HCT116 (cell line): ENCODE data around the gene KRT6A. TPM values are rescaled to one million over a fixed set of nuclear protein-coding genes. Genes with fewer than 3 reads are reported as not detected.

Source experiments
- ATAC-seq: fragments of 200-7000 bp; cut with Tn5 transposase; 2 replicates; pipeline ENCODE4 v1.9.1; 2020; ENCODE audit warnings: mild to moderate bottlenecking, moderate library complexity
- BruUV-seq: library from RNA; stranded (reverse); fragments of 400-500 nt; replicated peaks from 2 replicates; lab custom pipeline; 2021; lab: Mats Ljungman, UMichigan
- CTCF ChIA-PET: fragments of 300-600 bp; sonication (Branson Sonifier 250); formaldehyde crosslinking; loops from one replicate; lab custom pipeline; 2021; ENCODE audit warnings: antibody characterized with exemption; lab: Charles Lee
- POLR2A ChIA-PET: fragments of 300-600, 350-600 bp; sonication (Branson Sonifier 250); formaldehyde crosslinking; loops from one replicate; lab custom pipeline; 2021; ENCODE audit warnings: antibody characterized with exemption; lab: Charles Lee
- RAD21 ChIA-PET, 2 experiments: fragments of 300-600 bp; sonication (Branson Sonifier 250); formaldehyde crosslinking; loops; one replicate each; lab custom pipeline; 2023; ENCODE audit warnings: low total read pairs in 2 of 2; ENCODE audit not compliant: uncharacterized antibody in 2 of 2, unreplicated experiment in 2 of 2, low non-redundant PET in 1 of 2; lab: Charles Lee
- DNase-seq: peaks from one replicate; pipeline ENCODE4 v3.0.0-alpha.2; 2010; ENCODE audit warnings: low read depth, low spot score
- H2AFZ ChIP-seq: fragments of 200-600 bp; shearing (Covaris generic), sonication (generic); 2 replicates; pipeline ENCODE4 v1.6.1; 2017; ENCODE audit warnings: low read depth, mixed run types, mixed read lengths, antibody characterized with exemption, low read length; ENCODE audit not compliant: poor library complexity, severe bottlenecking
- H3K27ac ChIP-seq: 2 replicates; pipeline ENCODE4 v1.5.1; 2012; ENCODE audit warnings: low read depth, low read length
- H3K27me3 ChIP-seq: fragments of 200-600 bp; sonication (generic); 2 replicates; pipeline ENCODE4 v1.6.1; 2016; ENCODE audit warnings: mixed run types, low read length, mixed read lengths; ENCODE audit not compliant: insufficient read depth
- H3K36me3 ChIP-seq, 2 experiments: fragments of 200-500 bp in 1 of 2; fragments of 200-600 bp in 1 of 2; sonication (Bioruptor generic) in 1 of 2; sonication (generic) in 1 of 2; 2 replicates each; pipeline versions ENCODE4 v1.5.1 to v1.6.1; 2014 to 2016; ENCODE audit warnings: low read length in 2 of 2, inconsistent platforms in 1 of 2, mixed read lengths in 1 of 2, mixed run types in 1 of 2; ENCODE audit not compliant: insufficient read depth in 2 of 2, control insufficient read depth in 1 of 2
- H3K4me1 ChIP-seq, 2 experiments: fragments of 200-600 bp in 1 of 2; sonication (generic) in 1 of 2; 2 replicates each; pipeline versions ENCODE4 v1.5.1 to v1.6.1; 2012 to 2017; ENCODE audit warnings: low read length in 2 of 2, inconsistent platforms in 1 of 2, mild to moderate bottlenecking in 1 of 2, mixed read lengths in 1 of 2, mixed run types in 1 of 2, moderate library complexity in 1 of 2; ENCODE audit not compliant: insufficient read depth in 2 of 2, control insufficient read depth in 1 of 2
- H3K4me2 ChIP-seq: fragments of 200-600 bp; sonication (generic); 2 replicates; pipeline ENCODE4 v1.6.1; 2017; ENCODE audit warnings: mixed run types, low read length, mixed read lengths
- H3K4me3 ChIP-seq, 2 experiments: fragments of 200-600 bp in 1 of 2; sonication (generic) in 1 of 2; replicated peaks in 1 of 2; 2 replicates each; pipeline ENCODE4 v1.5.1; 2011 to 2016; ENCODE audit warnings: low read length in 2 of 2, control low read depth in 1 of 2, low read depth in 1 of 2, mild to moderate bottlenecking in 1 of 2, mixed read lengths in 1 of 2, mixed run types in 1 of 2
- H3K79me2 ChIP-seq: fragments of 200-600 bp; sonication (generic); 2 replicates; pipeline ENCODE4 v1.6.1; 2017; ENCODE audit warnings: mild to moderate bottlenecking, mixed run types, low read length, moderate library complexity, mixed read lengths; ENCODE audit not compliant: insufficient read depth
- H3K9ac ChIP-seq: fragments of 200-600 bp; sonication (generic); 2 replicates; pipeline ENCODE4 v1.6.1; 2016; ENCODE audit warnings: low read length, mixed read lengths
- H3K9me2 ChIP-seq: fragments of 200-600 bp; sonication (generic), shearing (Covaris generic); 2 replicates; pipeline ENCODE4 v1.6.1; 2017; ENCODE audit warnings: mixed run types, mild to moderate bottlenecking, moderate library complexity; ENCODE audit not compliant: insufficient read depth
- H3K9me3 ChIP-seq, 2 experiments: fragments of 200-500 bp in 1 of 2; fragments of 200-600 bp in 1 of 2; sonication (Bioruptor generic) in 1 of 2; sonication (generic) in 1 of 2; 2 replicates each; pipeline ENCODE4 v1.6.1; 2014 to 2017; ENCODE audit warnings: low read length in 2 of 2, mixed read lengths in 2 of 2, inconsistent platforms in 1 of 2, low read depth in 1 of 2, mild to moderate bottlenecking in 1 of 2, mixed run types in 1 of 2, moderate library complexity in 1 of 2; ENCODE audit not compliant: control insufficient read depth in 1 of 2, insufficient read depth in 1 of 2
- H4K20me1 ChIP-seq: fragments of 200-600 bp; sonication (generic), shearing (Covaris generic); 2 replicates; pipeline ENCODE4 v1.6.1; 2017; ENCODE audit warnings: mixed run types, mild to moderate bottlenecking, moderate library complexity; ENCODE audit not compliant: insufficient read depth
- ATF3 ChIP-seq: IDR thresholded peaks from 2 replicates; pipeline ENCODE4 v1.6.1; 2012
- CBX3 ChIP-seq: IDR thresholded peaks from 2 replicates; pipeline ENCODE4 v1.6.1; 2012; ENCODE audit warnings: low read depth
- EGR1 ChIP-seq: IDR thresholded peaks from 2 replicates; pipeline ENCODE4 v1.6.1; 2012; ENCODE audit warnings: low read depth
- FOSL1 ChIP-seq: IDR thresholded peaks from 2 replicates; pipeline ENCODE4 v1.6.1; 2012; ENCODE audit warnings: low read depth
- JUND ChIP-seq: IDR thresholded peaks from 2 replicates; pipeline ENCODE4 v1.6.1; 2012
- RAD21 ChIP-seq: IDR thresholded peaks from 2 replicates; pipeline ENCODE4 v1.6.1; 2012; ENCODE audit warnings: low read depth, mild to moderate bottlenecking
- REST ChIP-seq: IDR thresholded peaks from 2 replicates; pipeline ENCODE4 v1.6.1; 2012; ENCODE audit warnings: low read depth
- SIN3A ChIP-seq: IDR thresholded peaks from 2 replicates; pipeline ENCODE4 v1.6.1; 2012; ENCODE audit warnings: low read depth
- SP1 ChIP-seq: IDR thresholded peaks from 2 replicates; pipeline ENCODE4 v1.6.1; 2012; ENCODE audit warnings: low read depth
- SRF ChIP-seq: IDR thresholded peaks from 2 replicates; pipeline ENCODE4 v1.6.1; 2012; ENCODE audit warnings: low read depth
- YY1 ChIP-seq: IDR thresholded peaks from 2 replicates; pipeline ENCODE4 v1.6.1; 2011; ENCODE audit warnings: low read length, low read depth, moderate library complexity, mild to moderate bottlenecking; ENCODE audit not compliant: insufficient replicate concordance; ENCODE audit errors: extremely low read depth
- ZBTB33 ChIP-seq: IDR thresholded peaks from 2 replicates; pipeline ENCODE4 v1.6.1; 2011; ENCODE audit warnings: mild to moderate bottlenecking, low read length, moderate library complexity; ENCODE audit not compliant: insufficient replicate concordance; ENCODE audit errors: extremely low read depth
- intact Hi-C: fragments of 100-400 bp; cut with micrococcal nuclease; formaldehyde crosslinking; loops from 2 replicates; pipeline ENCODE4 v1.10.0; 2022
- total RNA-seq: library from RNA; stranded (reverse); gene quantifications from one replicate; pipeline ENCODE4 v1.2.1, GENCODE V29; 2021; ENCODE audit not compliant: unreplicated experiment

Gene KRT6A
- total RNA-seq, 1 experiment from 2014 or later, result 0.66 TPM

- ChIA-PET POLR2A (no interaction called here), CTCF (no interaction called here), RAD21 (no interaction called here)
- H3K4me3 ChIP-seq, result no peak overlapping the region
- H3K4me2 ChIP-seq, result peak overlapping the region; percentile 34; the same call in 1 of the 2 replicates
- H3K9ac ChIP-seq, result 0 out of 2 replicates have a peak overlapping the region, but pooled peaks have one; percentile 0
- no peak overlapping the region for H2AFZ ChIP-seq
- H4K20me1 ChIP-seq, result no peaks in the 10 kb centered on the region
- no peaks in the 10 kb centered on the region for H3K9me2 ChIP-seq
- no peak overlapping the region for H3K27ac ChIP-seq
- ATAC-seq (peak; percentile 53), DNase-seq (peak; percentile 28)
- no peaks in the 10 kb centered on the region for H3K36me3 ChIP-seq
- TF ChIP-seq EGR1, result no peak
- TF ChIP-seq SRF, result no peak
- TF ChIP-seq JUND, result 0 out of 2 replicates have a peak, but pooled peaks have one; percentile 22
- no peak for TF ChIP-seq YY1
- TF ChIP-seq CBX3, result no peak
- TF ChIP-seq ATF3, result no peak
- no peaks in the 10 kb centered on the region for H3K27me3 ChIP-seq
- intact Hi-C loops, result no loop called here
- no TSS peak for BruUV-seq
- H3K79me2 ChIP-seq, result no peaks in the 10 kb centered on the region
- H3K4me1 ChIP-seq, result peaks cover 4 to 8% of the 10 kb centered on the region in 2 experiments
- no peaks in the 10 kb centered on the region for H3K9me3 ChIP-seq
These were observed 38.5 kb downstream of the KRT6A start for GRCh38 chr12:52454411-52455201.

- no peak within 1 kb of the TSS for H3K27ac ChIP-seq
- no peak for TF ChIP-seq CBX3
- no peak for TF ChIP-seq SIN3A
- TF ChIP-seq FOSL1, result no peak
- no peak for TF ChIP-seq RAD21
- TF ChIP-seq REST, result no peak
- no peak for TF ChIP-seq ZBTB33
- TF ChIP-seq SP1, result no peak
These were observed 41.0 kb downstream of the KRT6A start, which contains the start of gene KRT6B for GRCh38 chr12:52452101-52452500. Gene KRT6B (minus strand): TSS chr12:52452146. CDS start chr12:52452078, 68 bp downstream.

More at GRCh38 chr12:52452101-52452500, 41.0 kb downstream of the KRT6A start, which contains the start of gene KRT6B:
- Histone ChIP-seq H2AFZ (no peak within 1 kb of the TSS), H3K27me3 (no peaks in the 10 kb centered on the region), H3K36me3 (no peaks in the 10 kb centered on the region), H3K4me3 (no peak within 1 kb of the TSS), H4K20me1 (no peaks in the 10 kb centered on the region), H3K9ac (no peak within 1 kb of the TSS), H3K4me1 (peaks cover 4 to 8% of the 10 kb centered on the region in 2 experiments), H3K4me2 (no peak within 1 kb of the TSS), H3K79me2 (no peaks in the 10 kb centered on the region), H3K9me2 (no peaks in the 10 kb centered on the region), H3K9me3 (no peaks in the 10 kb centered on the region)
- CTCF ChIA-PET, result no interaction called here
- intact Hi-C loops, result no loop called here
- no TSS peak for BruUV-seq
- POLR2A ChIA-PET, result no interaction called here
- RAD21 ChIA-PET, result no interaction called here
- no peak for DNase-seq
- no peak for ATAC-seq
